Activated CD8-positive, alpha-beta memory T cell treated with anti-CD3 and anti-CD28 coated beads, Interleukin-2, amount 50 U/mL, for 4 hours (primary cell): Measurements from ENCODE around the gene ELF5.

ENCODE experiments used
- DNase-seq: peaks from one replicate; pipeline ENCODE4 v3.0.0-alpha.2; 2020

ELF5 gene

GRCh38 chr11:34513682-34514449 is at the start of gene ELF5:
ELF5 (minus strand) TSS chr11:34513794; CDS start chr11:34505749, 8,045 bp downstream.
- no peak for DNase-seq

- DNase-seq: no peak
These were observed 49.4 kb upstream of the ELF5 start for GRCh38 chr11:34562976-34563375.

- DNase-seq: no peak
These were observed 46.9 kb upstream of the ELF5 start for GRCh38 chr11:34560511-34560910.

GRCh38 chr11:34558673-34559072 is 45.1 kb upstream of the ELF5 start:
- no peak for DNase-seq

- no peak for DNase-seq
These were observed 44.6 kb upstream of the ELF5 start for GRCh38 chr11:34558211-34558610.

- DNase-seq: no peak
These were observed 38.7 kb upstream of the ELF5 start for GRCh38 chr11:34552270-34552669.

GRCh38 chr11:34549271-34549670 is 35.7 kb upstream of the ELF5 start:
- DNase-seq: no peak

GRCh38 chr11:34548278-34548677 is 34.7 kb upstream of the ELF5 start:
- DNase-seq: no peak

GRCh38 chr11:34546511-34547209 is 33.1 kb upstream of the ELF5 start:
- no peak for DNase-seq

- DNase-seq: no peak
These were observed 28.5 kb upstream of the ELF5 start for GRCh38 chr11:34542089-34542488.

- DNase-seq: no peak
These were observed 27.3 kb upstream of the ELF5 start for GRCh38 chr11:34540870-34541269.

- DNase-seq: no peak
These were observed 24.0 kb upstream of the ELF5 start for GRCh38 chr11:34537636-34538035.

GRCh38 chr11:34536056-34536455 is 22.5 kb upstream of the ELF5 start:
- no peak for DNase-seq

- no peak for DNase-seq
These were observed 21.2 kb upstream of the ELF5 start for GRCh38 chr11:34534826-34535225.

GRCh38 chr11:34531663-34532062 is 18.1 kb upstream of the ELF5 start:
- DNase-seq: no peak

- no peak for DNase-seq
These were observed 17.1 kb upstream of the ELF5 start for GRCh38 chr11:34530545-34531234.

- no peak for DNase-seq
These were observed 16.0 kb upstream of the ELF5 start for GRCh38 chr11:34529643-34530042.

GRCh38 chr11:34528072-34528471 is 14.5 kb upstream of the ELF5 start:
- DNase-seq: no peak

GRCh38 chr11:34525888-34526657 is 12.5 kb upstream of the ELF5 start:
- no peak for DNase-seq

- DNase-seq: no peak
These were observed 11.5 kb upstream of the ELF5 start for GRCh38 chr11:34525098-34525497.

- no peak for DNase-seq
These were observed 11.1 kb upstream of the ELF5 start for GRCh38 chr11:34524696-34525095.

GRCh38 chr11:34523053-34523452 is 9.5 kb upstream of the ELF5 start:
- DNase-seq: no peak

GRCh38 chr11:34522188-34522587 is 8.6 kb upstream of the ELF5 start:
- no peak for DNase-seq
